HepG2 (cell line): ENCODE measurements around the gene ACTN3. TPM values are rescaled to one million over a fixed set of nuclear protein-coding genes. Genes with fewer than 3 reads are reported as not detected.
A peak's percentile ranks its signal among the peaks of the same experiment; 100 is the strongest.

ENCODE experiments used
- ATAC-seq: fragments of 200-7000 bp; cut with Tn5 transposase; 3 replicates; pipeline ENCODE4 v1.9.1; 2020; ENCODE audit warnings: mild to moderate bottlenecking, moderate library complexity
- Bru-seq: library from RNA; stranded (reverse); fragments of 400-500 nt; gene quantifications from one replicate; lab custom pipeline; 2021; lab: Mats Ljungman, UMichigan
- BruChase-seq, 2 experiments: library from RNA; stranded (reverse); fragments of 400-500 nt; gene quantifications; one replicate each; lab custom pipeline; 2021; lab: Mats Ljungman, UMichigan
- BruUV-seq: library from RNA; stranded (reverse); fragments of 400-500 nt; replicated peaks from 2 replicates; lab custom pipeline; 2021; lab: Mats Ljungman, UMichigan
- CTCF ChIA-PET: fragments of 300-600 bp; formaldehyde crosslinking; extraction: SDS; loops from one replicate; lab custom pipeline; 2021; ENCODE audit warnings: low total read pairs, inconsistent platforms, low intra/inter-chr PET ratio; lab: Yijun Ruan, JAX
- POLR2A ChIA-PET: fragments of 350-600 bp; sonication (Branson Sonifier 250); formaldehyde crosslinking; loops from one replicate; lab custom pipeline; 2020; ENCODE audit warnings: antibody characterized with exemption, inconsistent platforms; lab: Yijun Ruan, JAX
- DNase-seq: peaks from one replicate; pipeline ENCODE4 v3.0.0-alpha.2; 2015; ENCODE audit warnings: low spot score
- FAIRE-seq: peaks from 3 replicates; lab custom pipeline; 2011; peaks lifted over from hg19 to GRCh38; lab: Jason Lieb, UNC
- H2AFZ ChIP-seq: one replicate; pipeline ENCODE4 v1.6.1; 2011; ENCODE audit warnings: low read length, inconsistent platforms
- H3K27ac ChIP-seq: fragments of 300-600 bp; 3 replicates; pipeline ENCODE4 v1.8.0; 2011; ENCODE audit warnings: mixed run types, mild to moderate bottlenecking, mixed read lengths, low read length, inconsistent platforms; ENCODE audit not compliant: insufficient read depth; ENCODE audit errors: extremely low read length
- H3K27me3 ChIP-seq, 2 experiments: fragments of 200-600 bp in 1 of 2; 2 replicates in 1 of 2; 3 replicates in 1 of 2; pipeline versions ENCODE4 v1.6.0 to v1.8.0; 2011; ENCODE audit warnings: low read length in 2 of 2, mild to moderate bottlenecking in 2 of 2, moderate library complexity in 2 of 2, inconsistent platforms in 1 of 2; ENCODE audit not compliant: insufficient read depth in 2 of 2, control insufficient read depth in 1 of 2
- H3K36me3 ChIP-seq, 2 experiments: fragments of 200-600 bp in 1 of 2; replicated peaks in 1 of 2; 2 replicates in 1 of 2; 3 replicates in 1 of 2; pipeline versions ENCODE4 v1.5.1 to v1.8.0; 2011; ENCODE audit warnings: low read length in 2 of 2, inconsistent platforms in 1 of 2; ENCODE audit not compliant: insufficient read depth in 2 of 2, control insufficient read depth in 1 of 2
- H3K4me1 ChIP-seq: 2 replicates; pipeline ENCODE4 v1.5.1; 2012; ENCODE audit warnings: low read length, inconsistent platforms; ENCODE audit not compliant: insufficient read depth
- H3K4me2 ChIP-seq: 2 replicates; pipeline ENCODE4 v1.6.0; 2011; ENCODE audit warnings: low read depth, low read length, inconsistent platforms
- H3K4me3 ChIP-seq, 3 experiments: fragments of 200-600 bp in 1 of 3; sonication (generic), shearing (Covaris generic) in 1 of 3; replicated peaks in 1 of 3; 2 replicates each; pipeline ENCODE4 v1.5.1; 2011 to 2016; ENCODE audit warnings: low read length in 3 of 3, inconsistent platforms in 2 of 3, low read depth in 2 of 3, mild to moderate bottlenecking in 2 of 3, control low read depth in 1 of 3, mixed read lengths in 1 of 3; ENCODE audit not compliant: insufficient read depth in 1 of 3
- H3K79me2 ChIP-seq: one replicate; pipeline ENCODE4 v1.6.1; 2011; ENCODE audit warnings: low read length, inconsistent platforms; ENCODE audit not compliant: insufficient read depth
- H3K9ac ChIP-seq: 2 replicates; pipeline ENCODE4 v1.6.0; 2011; ENCODE audit warnings: mild to moderate bottlenecking, low read depth, low read length, inconsistent platforms; ENCODE audit not compliant: insufficient read depth
- H3K9me3 ChIP-seq: 2 replicates; pipeline ENCODE4 v1.5.1; 2012; ENCODE audit warnings: mild to moderate bottlenecking, low read length
- H4K20me1 ChIP-seq: 2 replicates; pipeline ENCODE4 v1.6.0; 2011; ENCODE audit warnings: inconsistent platforms, mild to moderate bottlenecking, low read length, moderate library complexity; ENCODE audit not compliant: insufficient read depth
- CHD4 ChIP-seq: fragments of 200-600 bp; sonication (generic); IDR thresholded peaks from 2 replicates; pipeline ENCODE4 v1.7.0; 2017; ENCODE audit warnings: mild to moderate bottlenecking, low read length, borderline replicate concordance
- HIVEP1 ChIP-seq: sonication (generic); formaldehyde crosslinking; IDR thresholded peaks from 2 replicates; pipeline ENCODE4 v1.4.0; 2020; ENCODE audit warnings: mild to moderate bottlenecking, missing genetic modification reagents
- NR2F6 ChIP-seq, 2 experiments: IDR thresholded peaks; 2 replicates each; pipeline ENCODE4 v1.6.1; 2016; ENCODE audit warnings: antibody characterized with exemption in 1 of 2, mild to moderate bottlenecking in 1 of 2
- SOX13 ChIP-seq, 3 experiments: fragments of 450-650 bp in 1 of 3; sonication (generic) in 1 of 3; formaldehyde crosslinking in 1 of 3; IDR thresholded peaks in 2 of 3; conservative IDR thresholded peaks in 1 of 3; 2 replicates each; pipeline versions ENCODE4 v1.5.0 to v1.6.1; 2016 to 2020; ENCODE audit warnings: antibody characterized with exemption in 1 of 3, mild to moderate bottlenecking in 1 of 3, missing compliant biosample characterization in 1 of 3, missing genetic modification reagents in 1 of 3, moderate library complexity in 1 of 3
- ZNF318 ChIP-seq: sonication (generic); formaldehyde crosslinking; IDR thresholded peaks from 2 replicates; pipeline ENCODE4 v1.4.0; 2020; ENCODE audit warnings: mild to moderate bottlenecking, missing genetic modification reagents
- ZNF44 ChIP-seq: sonication (generic); formaldehyde crosslinking; IDR thresholded peaks from 2 replicates; pipeline ENCODE4 v1.5.1; 2020; ENCODE audit warnings: mild to moderate bottlenecking, missing genetic modification reagents
- ZNF768 ChIP-seq: sonication (generic); formaldehyde crosslinking; IDR thresholded peaks from 2 replicates; pipeline ENCODE4 v1.4.0; 2020; ENCODE audit warnings: missing genetic modification reagents
- WGBS: methylation state at CpG from one replicate; pipeline ENCODE4 v1.1.6; 2017; ENCODE audit warnings: low lambda C conversion rate; 5-methylcytosine and 5-hydroxymethylcytosine counted together
- in situ Hi-C: cut with HindIII; loops from 2 replicates; pipeline ENCODE4 v1.10.0; 2017; ENCODE audit warnings: low pct_unique_long_range_greater_than_20kb; ENCODE audit not compliant: extremely low pct_ligation_motif_present
- intact Hi-C: fragments of 100-400 bp; cut with micrococcal nuclease; formaldehyde crosslinking; loops from one replicate; pipeline ENCODE4 v1.10.0; 2022; ENCODE audit not compliant: unreplicated experiment
- long read RNA-seq, 2 experiments: library from RNA in 1 of 2; library from polyadenylated mRNA in 1 of 2; stranded (forward) in 1 of 2; unstranded in 1 of 2; transcript quantifications; one replicate each; pipeline ENCODE4 v2.0.0, GENCODE V29; 2019 to 2022
- polyA minus RNA-seq, 3 experiments: library from RNA; depleted of rRNA, polyadenylated mRNA; stranded (reverse); fragments of >200 nt; gene quantifications; 2 replicates each; pipeline ENCODE4 v1.2.3, GENCODE V29; 2011; ENCODE audit warnings: low replicate concordance in 1 of 3
- polyA plus RNA-seq, 8 experiments: library from polyadenylated mRNA; depleted of rRNA in 3 of 8; stranded (reverse) in 7 of 8; unstranded in 1 of 8; fragments of >200 nt; fragmentation: Illumina TruSeq in 4 of 8; extraction: Trizol in 4 of 8; gene quantifications; 2 replicates each; pipeline versions ENCODE4 v1.2.1 to v1.2.3, GENCODE V29; 2011 to 2016; ENCODE audit warnings: low read depth in 4 of 8, missing spikeins in 1 of 8, mixed read lengths in 1 of 8; ENCODE audit not compliant: insufficient read depth in 1 of 8
- total RNA-seq, 5 experiments: library from RNA; depleted of rRNA; stranded (reverse); fragments of >200 nt; fragmentation: Illumina TruSeq; extraction: Trizol; gene quantifications; 2 replicates each; pipeline ENCODE4 v1.2.3, GENCODE V29; 2016; ENCODE audit warnings: low read depth in 1 of 5
- TF ChIP-seq, protein P1 (sequence below): conservative IDR thresholded peaks from 2 replicates; pipeline ENCODE4 v1.6.1; 2018; ENCODE audit warnings: missing genetic modification reagents

ACTN3 gene
- 0.04 TPM in 1 of 2 replicates, not detected in the other for total RNA-seq (2016; rRNA removed; fragmentation: Illumina TruSeq; extraction: Trizol)
- not detected in 2 replicates for total RNA-seq (2016; cell fraction: cytosol; rRNA removed; fragmentation: Illumina TruSeq; extraction: Trizol; ENCODE audit: low read depth)
- not detected in 2 replicates for total RNA-seq (2016; cell fraction: insoluble cytoplasmic fraction; rRNA removed; fragmentation: Illumina TruSeq; extraction: Trizol)
- not detected in 2 replicates for total RNA-seq (2016; cell fraction: membrane; rRNA removed; fragmentation: Illumina TruSeq; extraction: Trizol)
- not detected in 2 replicates for total RNA-seq (2016; cell fraction: nucleus; rRNA removed; fragmentation: Illumina TruSeq; extraction: Trizol)
- 0.07 and 0.09 TPM in 2 replicates for polyA plus RNA-seq (2011; rRNA removed)
- polyA plus RNA-seq (2011; cell fraction: cytosol; rRNA removed): 0.01 and 0.03 TPM in 2 replicates
- polyA plus RNA-seq (2011; cell fraction: nucleus; rRNA removed): 0.85 and 1.2 TPM in 2 replicates
- polyA plus RNA-seq (2012): 0.07 and 0.21 TPM in 2 replicates
- not detected in 2 replicates for polyA plus RNA-seq (2016; cell fraction: cytosol; fragmentation: Illumina TruSeq; extraction: Trizol; ENCODE audit: low read depth)
- polyA plus RNA-seq (2016; cell fraction: insoluble cytoplasmic fraction; fragmentation: Illumina TruSeq; extraction: Trizol; ENCODE audit: low read depth): not detected in 2 replicates
- not detected in 2 replicates for polyA plus RNA-seq (2016; cell fraction: membrane; fragmentation: Illumina TruSeq; extraction: Trizol; ENCODE audit: low read depth)
- polyA plus RNA-seq (2016; cell fraction: nucleus; fragmentation: Illumina TruSeq; extraction: Trizol; ENCODE audit: insufficient read depth, low read depth): 0.15 and 0.25 TPM in 2 replicates
- not detected in 2 replicates for polyA minus RNA-seq (2011; rRNA and poly(A)+ RNA removed; ENCODE audit: low replicate concordance)
- polyA minus RNA-seq (2011; cell fraction: cytosol; rRNA and poly(A)+ RNA removed): not detected in 2 replicates
- 0.25 TPM in 1 of 2 replicates, not detected in the other for polyA minus RNA-seq (2011; cell fraction: nucleus; rRNA and poly(A)+ RNA removed)
- Bru-seq, nascent RNA: percentile 16 among the genes with signal in this experiment
- BruChase-seq, experiment 1, labeled RNA remaining after a 6-hour chase: percentile 12 among the genes with signal in this experiment
- BruChase-seq, experiment 2, labeled RNA remaining after a 2-hour chase: percentile 19 among the genes with signal in this experiment
- long read RNA-seq, experiment 1: 0 reads
- long read RNA-seq, experiment 2: 0 reads

DNA sequence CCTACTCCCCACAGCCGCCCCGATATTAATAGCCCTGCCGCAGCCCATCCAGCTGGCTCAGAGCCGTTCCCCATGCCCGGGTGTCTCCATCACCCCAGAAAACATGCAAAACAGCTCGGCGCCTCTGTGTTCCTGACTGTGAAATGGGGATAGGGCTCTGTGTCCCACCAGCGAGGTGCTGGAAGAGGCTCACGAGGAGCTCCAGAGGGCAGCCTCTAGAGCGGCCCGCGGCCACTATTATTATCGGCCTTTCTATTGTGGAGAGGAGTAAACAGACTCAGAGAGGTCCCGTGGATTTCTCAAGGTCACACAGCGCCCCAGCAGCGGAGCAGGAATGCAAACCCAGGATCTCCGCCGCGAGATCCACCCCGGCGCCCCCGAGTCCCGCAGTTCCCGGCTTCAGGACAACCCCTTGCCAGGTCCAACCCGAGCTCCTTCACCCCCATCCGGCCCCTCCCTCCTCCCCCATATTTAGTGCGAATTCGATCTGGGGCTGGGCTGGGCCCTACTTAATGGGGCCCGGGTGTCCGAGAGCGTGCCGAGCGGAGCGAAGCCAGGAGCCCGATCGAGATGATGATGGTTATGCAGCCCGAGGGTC is at the start of gene ACTN3:
ACTN3 (plus strand) TSS at position 536 of the 598 bp plus-strand sequence; CDS start at position 571, 35 bp downstream.
- in situ Hi-C loops (no loop called here), intact Hi-C loops (loop anchor here (1.0 kb wide), 1 partner anchor 66 kb away; the partner anchor contains the start of gene DPP3)
- Histone ChIP-seq H3K27me3 (peaks cover 2 to 11% of the 10 kb centered on the region in 2 experiments; a peak in 4 of 5 replicates), H2AFZ (no peak within 1 kb of the TSS), H3K36me3 (no peaks in the 10 kb centered on the region), H3K4me3 (peak within 1 kb of the TSS; percentile 69 to 93 (median 83)), H3K79me2 (no peaks in the 10 kb centered on the region), H3K4me2 (peak within 1 kb of the TSS; percentile 97), H4K20me1 (no peaks in the 10 kb centered on the region), H3K27ac (peak within 1 kb of the TSS; percentile 53), H3K9me3 (no peaks in the 10 kb centered on the region), H3K4me1 (peaks cover 44% of the 10 kb centered on the region), H3K9ac (peak within 1 kb of the TSS; percentile 79)
- FAIRE-seq: no peak
- ChIA-PET CTCF (no interaction called here), POLR2A (interaction anchor here (0.9 to 2.9 kb wide), 9 partner anchors 36 to 131 kb away, joined by 5 to 17 read pairs (median 8); partner anchors contain the start of genes BBS1, CCDC87, CCS and DPP3)
- ATAC-seq: peak; percentile 8
- 4% methylated on average over 21 of the region's 37 CpGs for WGBS
- no TSS peak for BruUV-seq
- DNase-seq: peak; percentile 17
- TF ChIP-seq ZNF318: no peak
- TF ChIP-seq, protein P1, sequence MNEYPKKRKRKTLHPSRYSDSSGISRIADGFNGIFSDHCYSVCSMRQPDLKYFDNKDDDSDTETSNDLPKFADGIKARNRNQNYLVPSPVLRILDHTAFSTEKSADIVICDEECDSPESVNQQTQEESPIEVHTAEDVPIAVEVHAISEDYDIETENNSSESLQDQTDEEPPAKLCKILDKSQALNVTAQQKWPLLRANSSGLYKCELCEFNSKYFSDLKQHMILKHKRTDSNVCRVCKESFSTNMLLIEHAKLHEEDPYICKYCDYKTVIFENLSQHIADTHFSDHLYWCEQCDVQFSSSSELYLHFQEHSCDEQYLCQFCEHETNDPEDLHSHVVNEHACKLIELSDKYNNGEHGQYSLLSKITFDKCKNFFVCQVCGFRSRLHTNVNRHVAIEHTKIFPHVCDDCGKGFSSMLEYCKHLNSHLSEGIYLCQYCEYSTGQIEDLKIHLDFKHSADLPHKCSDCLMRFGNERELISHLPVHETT (CRISPR knock-in tag): peak; percentile 20; the same call in 1 of the 2 replicates
- TF ChIP-seq HIVEP1 (CRISPR knock-in tag): peak; percentile 53; the same call in 1 of the 2 replicates
- peak; percentile 98 for TF ChIP-seq CHD4
- TF ChIP-seq NR2F6 (IDR thresholded peaks at IDR 0.05): no peak
- no peak for TF ChIP-seq NR2F6 (CRISPR knock-in tag; IDR thresholded peaks at IDR 0.05)
- no peak for TF ChIP-seq SOX13 (IDR thresholded peaks at IDR 0.05)
- TF ChIP-seq SOX13 (CRISPR knock-in tag; conservative IDR thresholded peaks at IDR 0.05 in 1 of 2, IDR thresholded peaks at IDR 0.05 in 1 of 2): no peak
- TF ChIP-seq ZNF44 (CRISPR knock-in tag): 0 out of 2 replicates have a peak, but pooled peaks have one; percentile 39
- TF ChIP-seq ZNF768: peak; percentile 99
